Tibial artery (tissue), 4 donors: Measurements from ENCODE around the gene MRPS23.

ENCODE experiments used
- DNase-seq, 2 donors: peaks; one replicate each; pipeline ENCODE4 v3.0.0-alpha.2; 2019
- H3K27ac ChIP-seq, 2 donors: fragments of 200-600 bp; sonication (generic) in 1 of 2; 1 replicate in 1 of 2; 2 replicates in 1 of 2; pipeline ENCODE4 v1.5.1; 2018 to 2019; ENCODE audit warnings: mild to moderate bottlenecking in 1 of 2
- H3K27me3 ChIP-seq, 2 donors: fragments of 200-600 bp; sonication (generic) in 1 of 2; one replicate each; pipeline versions ENCODE4 v1.5.1 to v1.6.0; 2016 to 2019
- H3K36me3 ChIP-seq, 3 donors: fragments of 200-600 bp; sonication (generic) in 2 of 3; one replicate each; pipeline ENCODE4 v1.5.1; 2016 to 2019; ENCODE audit warnings: mild to moderate bottlenecking in 2 of 3
- H3K4me1 ChIP-seq, 4 donors: fragments of 200-600 bp; sonication (generic) in 2 of 4; 1 replicate in 3 of 4; 2 replicates in 1 of 4; pipeline ENCODE4 v1.5.1; 2016 to 2019
- H3K4me3 ChIP-seq, 2 donors: fragments of 200-600 bp; sonication (generic) in 1 of 2; 1 replicate in 1 of 2; 2 replicates in 1 of 2; pipeline ENCODE4 v1.5.1; 2018 to 2019; ENCODE audit warnings: mild to moderate bottlenecking in 2 of 2
- H3K9me3 ChIP-seq, 3 donors: fragments of 200-600 bp; sonication (generic) in 1 of 3; one replicate each; pipeline ENCODE4 v1.5.1; 2016 to 2019
- CTCF ChIP-seq, 2 experiments: fragments of 200-600 bp in 1 of 2; fragments of 450-650 bp in 1 of 2; IDR thresholded peaks; one replicate each; pipeline ENCODE4 v1.5.1; 2017 to 2019; ENCODE audit warnings: antibody characterized with exemption in 2 of 2, mild to moderate bottlenecking in 1 of 2, moderate library complexity in 1 of 2
- intact Hi-C: fragments of 100-400 bp; cut with DNase I; formaldehyde crosslinking; loops from one replicate; pipeline ENCODE4 v1.15.0; 2023; ENCODE audit warnings: low total_unique reads

The MRPS23 gene

GRCh38 chr17:57888311-57889216 is 38.7 kb upstream of the MRPS23 start:
- Histone ChIP-seq H3K9me3 (no peaks in the 10 kb centered on the region), H3K36me3 (peaks cover 11 to 14% (median 14%) of the 10 kb centered on the region in 3 donors), H3K4me3 (no peak overlapping the region), H3K4me1 (peaks cover 10 to 64% (median 54%) of the 10 kb centered on the region in 4 donors), H3K27me3 (no peaks in the 10 kb centered on the region), H3K27ac (peak overlapping the region; percentile 87 to 93)
- TF ChIP-seq CTCF (IDR thresholded peaks at IDR 0.05), result no peak
- DNase-seq, result no peak
- intact Hi-C loops, result no loop called here

- Histone ChIP-seq H3K27ac (peak overlapping the region in 1 of 2 donors; percentile 93), H3K9me3 (no peaks in the 10 kb centered on the region), H3K4me3 (no peak overlapping the region), H3K4me1 (peaks cover 2 to 55% (median 43%) of the 10 kb centered on the region in 4 donors), H3K27me3 (no peaks in the 10 kb centered on the region), H3K36me3 (peaks cover 11 to 24% (median 14%) of the 10 kb centered on the region in 3 donors)
- intact Hi-C loops, result no loop called here
- no peak for DNase-seq
- no peak for TF ChIP-seq CTCF (IDR thresholded peaks at IDR 0.05)
Observed at GRCh38 chr17:57887161-57887560, 37.3 kb upstream of the MRPS23 start.

- H3K36me3 ChIP-seq, result peaks cover 11 to 24% (median 14%) of the 10 kb centered on the region in 3 donors
- DNase-seq, result no peak
- H3K27me3 ChIP-seq, result no peaks in the 10 kb centered on the region
- no peak overlapping the region for H3K4me3 ChIP-seq
- no peak for TF ChIP-seq CTCF (IDR thresholded peaks at IDR 0.05)
- intact Hi-C loops, result no loop called here
- H3K27ac ChIP-seq, result no peak overlapping the region
- peaks cover 1 to 55% (median 43%) of the 10 kb centered on the region in 4 donors for H3K4me1 ChIP-seq
- H3K9me3 ChIP-seq, result no peaks in the 10 kb centered on the region
Observed at GRCh38 chr17:57886020-57886419, 36.2 kb upstream of the MRPS23 start.

- Histone ChIP-seq H3K9me3 (no peaks in the 10 kb centered on the region), H3K27me3 (no peaks in the 10 kb centered on the region), H3K4me1 (peaks cover 3 to 55% (median 43%) of the 10 kb centered on the region in 4 donors), H3K27ac (no peak overlapping the region), H3K4me3 (no peak overlapping the region), H3K36me3 (peaks cover 11 to 24% (median 14%) of the 10 kb centered on the region in 3 donors)
- TF ChIP-seq CTCF (IDR thresholded peaks at IDR 0.05), result no peak
- no peak for DNase-seq
- intact Hi-C loops, result no loop called here
Observed at GRCh38 chr17:57885148-57885915, 35.5 kb upstream of the MRPS23 start.

- DNase-seq, result no peak
- H3K36me3 ChIP-seq, result peaks cover 16 to 46% (median 28%) of the 10 kb centered on the region in 3 donors
- TF ChIP-seq CTCF (IDR thresholded peaks at IDR 0.05), result no peak
- peak overlapping the region; percentile 69 to 70 for H3K27ac ChIP-seq
- no peak overlapping the region for H3K4me3 ChIP-seq
- intact Hi-C loops, result no loop called here
- H3K9me3 ChIP-seq, result no peaks in the 10 kb centered on the region
- peaks cover 3 to 47% (median 38%) of the 10 kb centered on the region in 4 donors for H3K4me1 ChIP-seq
- H3K27me3 ChIP-seq, result no peaks in the 10 kb centered on the region
Observed at GRCh38 chr17:57881783-57882351, 32.0 kb upstream of the MRPS23 start.
